Measurements from ENCODE around the gene C6orf62. TPM values are rescaled to one million over a fixed set of nuclear protein-coding genes. Genes with fewer than 3 reads are reported as not detected.
"Not testable (repeated sequence)": the region's sequence is repeated elsewhere in the genome, so short reads cannot be mapped to it uniquely, and the experiment has no call there.

Gene C6orf62
- total and polyA plus RNA-seq, 8 donors, result 33.7 to 85.6 (median 49.1) TPM

DNA sequence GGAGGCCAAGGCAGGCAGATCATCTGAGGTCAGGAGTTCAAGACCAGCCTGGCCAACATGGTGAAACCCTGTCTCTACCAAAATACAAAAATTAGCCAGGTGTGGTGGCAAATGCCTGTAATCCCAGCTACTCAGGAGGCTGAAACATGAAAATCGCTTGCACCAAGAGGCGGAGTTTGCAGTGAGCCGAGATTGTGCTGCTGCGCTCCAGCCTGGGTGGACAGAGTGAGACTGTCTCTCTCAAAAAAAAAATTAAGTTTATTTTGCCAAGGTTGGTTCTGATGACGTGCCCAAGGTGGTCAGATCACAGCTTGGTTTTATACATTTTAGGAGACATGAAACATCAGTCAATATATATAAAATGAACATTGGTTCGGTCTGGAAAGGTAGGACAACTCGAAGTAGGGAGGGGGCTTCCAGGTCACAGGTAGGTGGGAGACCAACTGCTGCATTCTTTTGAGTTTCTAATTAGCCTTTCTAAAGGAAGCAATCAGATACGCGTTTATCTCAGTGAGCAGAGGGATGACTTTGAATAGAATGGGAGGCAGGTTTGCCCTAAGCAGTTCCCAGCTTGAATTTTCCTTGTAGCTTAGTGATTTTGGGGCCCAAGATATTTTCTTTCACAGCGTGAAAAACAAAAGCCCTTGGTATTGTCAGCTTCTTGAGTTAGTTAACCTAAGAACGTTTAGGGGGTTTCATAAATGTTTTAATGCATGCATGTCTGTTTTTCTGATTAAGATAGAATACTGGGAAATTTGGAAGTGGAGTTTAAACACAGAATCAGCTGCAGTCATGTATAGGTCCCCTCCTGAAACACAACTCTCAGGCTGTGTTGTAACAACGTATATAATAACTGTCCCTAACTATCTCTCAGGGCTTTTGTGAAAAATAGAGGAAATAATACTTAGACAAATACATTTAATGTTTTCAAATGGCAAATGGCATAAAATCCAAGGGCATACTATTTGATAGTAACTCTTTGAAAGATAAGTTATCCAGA, 35.4 kb downstream of the C6orf62 start:
- Histone ChIP-seq H3K4me1 (peaks cover 0 to 4% (median 0%) of the 10 kb centered on the region in 3 donors), H3K4me3 (no peak overlapping the region), H3K27ac (no peak overlapping the region), H3K36me3 (no peaks in the 10 kb centered on the region), H3K27me3 (no peaks in the 10 kb centered on the region), H3K9me3 (no peaks in the 10 kb centered on the region)
- intact Hi-C loops (cut with DNase I), result no loop called here
- 78% methylated on average over 12 of the region's 12 CpGs for WGBS, 2 donors
- FAIRE-seq (no peak), ATAC-seq (no peak), DNase-seq (no peak)
- TF ChIP-seq, protein P1, sequence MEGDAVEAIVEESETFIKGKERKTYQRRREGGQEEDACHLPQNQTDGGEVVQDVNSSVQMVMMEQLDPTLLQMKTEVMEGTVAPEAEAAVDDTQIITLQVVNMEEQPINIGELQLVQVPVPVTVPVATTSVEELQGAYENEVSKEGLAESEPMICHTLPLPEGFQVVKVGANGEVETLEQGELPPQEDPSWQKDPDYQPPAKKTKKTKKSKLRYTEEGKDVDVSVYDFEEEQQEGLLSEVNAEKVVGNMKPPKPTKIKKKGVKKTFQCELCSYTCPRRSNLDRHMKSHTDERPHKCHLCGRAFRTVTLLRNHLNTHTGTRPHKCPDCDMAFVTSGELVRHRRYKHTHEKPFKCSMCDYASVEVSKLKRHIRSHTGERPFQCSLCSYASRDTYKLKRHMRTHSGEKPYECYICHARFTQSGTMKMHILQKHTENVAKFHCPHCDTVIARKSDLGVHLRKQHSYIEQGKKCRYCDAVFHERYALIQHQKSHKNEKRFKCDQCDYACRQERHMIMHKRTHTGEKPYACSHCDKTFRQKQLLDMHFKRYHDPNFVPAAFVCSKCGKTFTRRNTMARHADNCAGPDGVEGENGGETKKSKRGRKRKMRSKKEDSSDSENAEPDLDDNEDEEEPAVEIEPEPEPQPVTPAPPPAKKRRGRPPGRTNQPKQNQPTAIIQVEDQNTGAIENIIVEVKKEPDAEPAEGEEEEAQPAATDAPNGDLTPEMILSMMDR (IDR thresholded peaks at IDR 0.05), result no peak

DNA sequence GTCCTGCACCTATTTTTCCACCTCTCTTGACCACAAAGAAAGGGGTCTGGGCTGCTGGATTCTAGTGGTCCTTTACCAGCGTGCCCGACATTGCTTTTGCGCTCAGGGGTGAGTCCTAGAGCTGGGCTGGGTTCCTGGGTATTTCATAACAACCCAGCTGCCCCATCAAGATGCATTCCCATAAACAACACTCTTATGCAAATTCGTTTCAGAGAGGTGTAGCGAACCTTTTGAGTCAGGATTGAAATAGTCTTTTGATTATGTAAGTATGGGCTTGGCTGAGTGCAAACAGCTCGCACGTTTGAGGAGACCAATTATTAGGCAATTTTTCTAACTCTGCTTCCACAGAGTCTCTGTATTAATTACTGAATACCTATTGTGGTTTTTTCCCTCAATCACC, 38.4 kb downstream of the C6orf62 start:
- no peak for FAIRE-seq
- 74 to 79% methylated on average over 7 of the region's 7 CpGs for WGBS, 2 donors
- intact Hi-C loops (cut with DNase I), result no loop called here
- Histone ChIP-seq H3K27ac (no peak overlapping the region), H3K9me3 (no peaks in the 10 kb centered on the region), H3K4me3 (no peak overlapping the region), H3K4me1 (peaks cover 0 to 4% (median 0%) of the 10 kb centered on the region in 3 donors), H3K27me3 (no peaks in the 10 kb centered on the region), H3K36me3 (no peaks in the 10 kb centered on the region)
- no peak for DNase-seq
- no peak for ATAC-seq
- TF ChIP-seq, protein P1 (IDR thresholded peaks at IDR 0.05), result no peak

- H3K27ac ChIP-seq; FAIRE-seq; H3K9me3 ChIP-seq; ATAC-seq; H3K4me3 ChIP-seq; intact Hi-C loops (cut with DNase I); H3K36me3 ChIP-seq; H3K4me1 ChIP-seq; DNase-seq; H3K27me3 ChIP-seq: not testable (repeated sequence)
- WGBS, 2 donors, result 48 to 49% methylated on average over 11 of the region's 11 CpGs
Measured at GRCh38 chr6:24678792-24679352, 40.1 kb downstream of the C6orf62 start.

DNA sequence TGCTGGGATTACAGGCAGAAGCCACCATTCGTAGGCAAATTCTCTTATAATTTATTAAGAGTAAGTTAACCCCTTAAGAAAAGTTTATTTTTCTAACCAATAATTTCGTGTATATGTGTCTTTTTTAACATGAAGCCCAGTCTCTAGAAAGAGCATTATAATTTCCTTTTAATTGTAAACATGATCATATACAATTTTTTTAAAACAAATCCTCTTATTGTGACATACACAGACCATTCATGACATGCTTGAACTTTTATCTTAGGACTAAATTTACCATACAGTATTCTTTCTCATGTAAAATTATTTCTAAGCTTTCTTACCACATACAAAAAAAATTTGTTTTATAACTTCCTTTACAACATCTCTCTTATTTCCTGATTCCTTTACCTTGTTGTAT, 45.3 kb downstream of the C6orf62 start:
- FAIRE-seq, result no peak
- ATAC-seq, result no peak
- H3K27ac ChIP-seq, result no peak overlapping the region
- 79 to 81% methylated on average over 2 of the region's 2 CpGs for WGBS, 2 donors
- H3K4me3 ChIP-seq, result no peak overlapping the region
- no peak for DNase-seq
- peaks cover 0 to 1% (median 0%) of the 10 kb centered on the region in 3 donors for H3K4me1 ChIP-seq
- intact Hi-C loops (cut with DNase I), result no loop called here
- H3K27me3 ChIP-seq, result no peaks in the 10 kb centered on the region
- TF ChIP-seq, protein P1 (IDR thresholded peaks at IDR 0.05), result no peak
- no peaks in the 10 kb centered on the region for H3K9me3 ChIP-seq
- H3K36me3 ChIP-seq, result peaks cover 0 to 4% (median 0%) of the 10 kb centered on the region in 3 donors

GRCh38 chr6:24672620-24673182, 46.3 kb downstream of the C6orf62 start:
- ATAC-seq (no peak), DNase-seq (no peak), FAIRE-seq (no peak)
- TF ChIP-seq, protein P1 (IDR thresholded peaks at IDR 0.05), result no peak
- no peaks in the 10 kb centered on the region for H3K9me3 ChIP-seq
- H3K4me1 ChIP-seq, result peaks cover 0 to 10% (median 0%) of the 10 kb centered on the region in 3 donors
- intact Hi-C loops (cut with DNase I), result no loop called here
- 73 to 75% methylated on average over 6 of the region's 6 CpGs for WGBS, 2 donors
- H3K27ac ChIP-seq, result no peak overlapping the region
- no peak overlapping the region for H3K4me3 ChIP-seq
- peaks cover 0 to 4% (median 0%) of the 10 kb centered on the region in 3 donors for H3K36me3 ChIP-seq
- no peaks in the 10 kb centered on the region for H3K27me3 ChIP-seq

GRCh38 chr6:24671077-24671476, 47.9 kb downstream of the C6orf62 start:
- H3K36me3 ChIP-seq; H3K9me3 ChIP-seq; DNase-seq; intact Hi-C loops (cut with DNase I); ATAC-seq; H3K27me3 ChIP-seq; H3K27ac ChIP-seq; H3K4me3 ChIP-seq; FAIRE-seq: not testable (repeated sequence)
- H3K4me1 ChIP-seq, result peaks cover 0 to 11% (median 0%) of the 10 kb centered on the region in 3 donors
- 94 to 96% methylated on average over 4 of the region's 4 CpGs for WGBS, 2 donors

DNA sequence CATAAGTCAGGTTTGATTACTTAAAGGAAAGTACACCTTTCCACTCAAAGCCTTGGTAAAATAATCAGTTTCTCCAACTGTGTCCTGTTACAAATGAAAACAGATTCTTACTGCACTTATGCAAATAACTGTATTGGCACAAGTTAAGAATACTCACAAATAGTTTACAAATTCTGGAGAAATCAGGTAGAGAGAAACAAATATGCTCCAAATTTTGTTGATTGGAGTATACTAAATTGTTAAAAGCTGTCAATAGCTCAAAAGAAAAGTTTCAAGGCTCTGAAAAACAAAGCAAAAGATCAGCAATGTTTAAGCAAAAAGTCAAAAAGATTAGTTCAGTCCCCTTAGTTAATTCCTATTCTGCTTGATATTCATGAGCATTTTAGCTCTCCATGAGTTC, 48.5 kb downstream of the C6orf62 start:
- H3K27ac ChIP-seq; H3K27me3 ChIP-seq; H3K36me3 ChIP-seq; H3K9me3 ChIP-seq; H3K4me3 ChIP-seq; FAIRE-seq; DNase-seq; ATAC-seq; intact Hi-C loops (cut with DNase I): not testable (repeated sequence)
- H3K4me1 ChIP-seq, result peaks cover 0 to 14% (median 4%) of the 10 kb centered on the region in 3 donors
